ENCODE results near the gene UNC13A. TPM values are rescaled to one million over a fixed set of nuclear protein-coding genes. Genes with fewer than 3 reads are reported as not detected.

Gene UNC13A
- polyA plus RNA-seq, 1 of the 3 experiments (the other 2 are of a cell fraction) = 0.38 TPM

GRCh38 chr19:17658240-17658639, 29.9 kb downstream of the UNC13A start:
- Histone ChIP-seq H3K4me1 (ENCODE audit: control insufficient read depth in 1 of 2, insufficient read depth in 2 of 2, low read depth in 1 of 2, low read length in 1 of 2) (no peaks in the 10 kb centered on the region), H3K79me2 (ENCODE audit: insufficient read depth) (no peaks in the 10 kb centered on the region), H3K4me3 (ENCODE audit: low read depth in 2 of 2, low read length in 1 of 2) (no peak overlapping the region), H3K36me3 (replicated peaks in 1 of 2; ENCODE audit: control insufficient read depth in 1 of 2, insufficient read depth in 2 of 2, low read length in 1 of 2) (no peaks in the 10 kb centered on the region), H3K9me2 (no peaks in the 10 kb centered on the region), H4K20me1 (ENCODE audit: insufficient read depth) (no peaks in the 10 kb centered on the region), H3K27ac (ENCODE audit: low read depth in 2 of 2, low read length in 1 of 2) (no peak overlapping the region), H2AFZ (ENCODE audit: low read depth) (no peak overlapping the region), H3K9ac (no peak overlapping the region), H3F3A (replicated peaks; ENCODE audit: insufficient read depth) (no peaks in the 10 kb centered on the region), H3K4me2 (no peak overlapping the region), H3K27me3 (ENCODE audit: insufficient read depth) (no peaks in the 10 kb centered on the region), H3K9me3 (no peaks in the 10 kb centered on the region)
- ChIA-PET POLR2A (no interaction called here), CTCF (no interaction called here)
- no peak for DNase-seq
- WGBS (ENCODE audit: low lambda C conversion rate) = 76% methylated on average over 6 of the region's 6 CpGs
- TF ChIP-seq IRF3 (IDR thresholded peaks at IDR 0.05; ENCODE audit: low read depth, low read length) (no peak), RCOR1 (IDR thresholded peaks at IDR 0.05; ENCODE audit: low read length) (no peak), MAX (IDR thresholded peaks at IDR 0.05; ENCODE audit: low read depth) (no peak)

GRCh38 chr19:17656970-17657369, 31.2 kb downstream of the UNC13A start:
- CTCF ChIA-PET = no interaction called here
- H3K79me2 ChIP-seq (ENCODE audit: insufficient read depth) = no peaks in the 10 kb centered on the region
- H3K9ac ChIP-seq = no peak overlapping the region
- POLR2A ChIA-PET = no interaction called here
- no peaks in the 10 kb centered on the region for H3K36me3 ChIP-seq (replicated peaks in 1 of 2; ENCODE audit: control insufficient read depth in 1 of 2, insufficient read depth in 2 of 2, low read length in 1 of 2)
- no peaks in the 10 kb centered on the region for H3K9me2 ChIP-seq
- H3K27ac ChIP-seq (ENCODE audit: low read depth in 2 of 2, low read length in 1 of 2) = no peak overlapping the region
- no peaks in the 10 kb centered on the region for H3K4me1 ChIP-seq (ENCODE audit: control insufficient read depth in 1 of 2, insufficient read depth in 2 of 2, low read depth in 1 of 2, low read length in 1 of 2)
- H3F3A ChIP-seq (replicated peaks; ENCODE audit: insufficient read depth) = no peaks in the 10 kb centered on the region
- no peaks in the 10 kb centered on the region for H4K20me1 ChIP-seq (ENCODE audit: insufficient read depth)
- no peaks in the 10 kb centered on the region for H3K27me3 ChIP-seq (ENCODE audit: insufficient read depth)
- no peak overlapping the region for H3K4me2 ChIP-seq
- H2AFZ ChIP-seq (ENCODE audit: low read depth) = no peak overlapping the region
- TF ChIP-seq FOSL2 (IDR thresholded peaks at IDR 0.05; ENCODE audit: borderline replicate concordance, low read depth) (no peak), RAD21 (IDR thresholded peaks at IDR 0.05; ENCODE audit: low read length) (no peak), JUND (IDR thresholded peaks at IDR 0.05) (no peak), YY1 (IDR thresholded peaks at IDR 0.05; ENCODE audit: low read depth) (no peak), RFX5 (IDR thresholded peaks at IDR 0.05; ENCODE audit: low read length) (no peak), EP300 (IDR thresholded peaks at IDR 0.05; ENCODE audit: borderline replicate concordance in 1 of 2, low read depth in 1 of 2, low read length in 1 of 2) (no peak), RXRA (IDR thresholded peaks at IDR 0.05; ENCODE audit: borderline replicate concordance, low read depth) (no peak), REST (IDR thresholded peaks at IDR 0.05; ENCODE audit: low read depth, low read length) (no peak), MAX (IDR thresholded peaks at IDR 0.05; ENCODE audit: low read depth) (no peak), GATA2 (CRISPR knock-in tag; IDR thresholded peaks at IDR 0.05) (no peak), ELF1 (IDR thresholded peaks at IDR 0.05) (no peak), POLR2AphosphoS5 (IDR thresholded peaks at IDR 0.05; ENCODE audit: low read depth, low read length) (no peak), PBX3 (IDR thresholded peaks at IDR 0.05) (no peak), ZBTB33 (IDR thresholded peaks at IDR 0.05; ENCODE audit: borderline replicate concordance, low read depth) (no peak), GABPA (IDR thresholded peaks at IDR 0.05; ENCODE audit: low read depth) (no peak), TAF1 (IDR thresholded peaks at IDR 0.05; ENCODE audit: borderline replicate concordance, low read depth, low read length) (no peak)
- 77% methylated on average over 6 of the region's 8 CpGs for WGBS (ENCODE audit: low lambda C conversion rate)
- no peaks in the 10 kb centered on the region for H3K9me3 ChIP-seq
- no peak for DNase-seq
- H3K4me3 ChIP-seq (ENCODE audit: low read depth in 2 of 2, low read length in 1 of 2) = no peak overlapping the region
